HG03442 (cell line): ENCODE measurements around the gene NCAM2.
"Not testable (repeated sequence)": the region's sequence is repeated elsewhere in the genome, so short reads cannot be mapped to it uniquely, and the experiment has no call there.

ENCODE experiments used
- ATAC-seq: cut with Tn5 transposase; IDR thresholded peaks from one replicate; pipeline ENCODE4 v1.9.1; 2021; ENCODE audit warnings: mild to moderate bottlenecking, moderate library complexity; ENCODE audit not compliant: unreplicated experiment

The NCAM2 gene

GRCh38 chr21:21101911-21102310, 103.7 kb downstream of the NCAM2 start:
- no peak for ATAC-seq

- no peak for ATAC-seq
Observed at GRCh38 chr21:21102896-21103295, 104.7 kb downstream of the NCAM2 start.

GRCh38 chr21:21103692-21104091, 105.5 kb downstream of the NCAM2 start:
- ATAC-seq, result no peak

- ATAC-seq, result no peak
Observed at GRCh38 chr21:21109736-21110135, 111.5 kb downstream of the NCAM2 start.

- no peak for ATAC-seq
Observed at GRCh38 chr21:21111309-21111920, 113.2 kb downstream of the NCAM2 start.

GRCh38 chr21:21114461-21114860, 116.3 kb downstream of the NCAM2 start:
- ATAC-seq, result no peak

- no peak for ATAC-seq
Observed at GRCh38 chr21:21119091-21119490, 120.9 kb downstream of the NCAM2 start.

GRCh38 chr21:21122680-21123079, 124.5 kb downstream of the NCAM2 start:
- ATAC-seq, result no peak

- ATAC-seq, result no peak
Observed at GRCh38 chr21:21132390-21132789, 134.2 kb downstream of the NCAM2 start.

GRCh38 chr21:21137986-21138385, 139.8 kb downstream of the NCAM2 start:
- no peak for ATAC-seq

- ATAC-seq, result no peak
Observed at GRCh38 chr21:21146587-21147373, 148.6 kb downstream of the NCAM2 start.

GRCh38 chr21:21147374-21147745, 149.2 kb downstream of the NCAM2 start:
- no peak for ATAC-seq

- no peak for ATAC-seq
Observed at GRCh38 chr21:21148009-21148408, 149.8 kb downstream of the NCAM2 start.

- no peak for ATAC-seq
Observed at GRCh38 chr21:21148514-21148913, 150.3 kb downstream of the NCAM2 start.

- ATAC-seq, result not testable (repeated sequence)
Observed at GRCh38 chr21:21149445-21149844, 151.2 kb downstream of the NCAM2 start.

- no peak for ATAC-seq
Observed at GRCh38 chr21:21151231-21151630, 153.0 kb downstream of the NCAM2 start.

- ATAC-seq, result no peak
Observed at GRCh38 chr21:21156397-21156796, 158.2 kb downstream of the NCAM2 start.

GRCh38 chr21:21156957-21157356, 158.7 kb downstream of the NCAM2 start:
- no peak for ATAC-seq

- no peak for ATAC-seq
Observed at GRCh38 chr21:21158376-21158918, 160.2 kb downstream of the NCAM2 start.

GRCh38 chr21:21159253-21159899, 161.2 kb downstream of the NCAM2 start:
- ATAC-seq, result no peak

GRCh38 chr21:21162786-21163185, 164.6 kb downstream of the NCAM2 start:
- ATAC-seq, result no peak

- ATAC-seq, result no peak
Observed at GRCh38 chr21:21163904-21164303, 165.7 kb downstream of the NCAM2 start.
